ENCODE results near the gene SLCO1A2.

- no peak for TF ChIP-seq EZH2 (IDR thresholded peaks at IDR 0.05)
- no peak for TF ChIP-seq POLR2AphosphoS5 (IDR thresholded peaks at IDR 0.05; ENCODE audit: borderline replicate concordance, low read depth, low read length)
These were observed 6.1 kb downstream of the SLCO1A2 start for GRCh38 chr12:21328578-21328977.
